ENCODE data around the gene EFCAB14. TPM values are rescaled to one million over a fixed set of nuclear protein-coding genes. Genes with fewer than 3 reads are reported as not detected.
A peak's percentile ranks its signal among the peaks of the same experiment; 100 is the strongest.
"Not testable (repeated sequence)": the region's sequence is repeated elsewhere in the genome, so short reads cannot be mapped to it uniquely, and the experiment has no call there.

EFCAB14 gene
- total and polyA plus RNA-seq, 7 donors: 36.9 to 72.0 (median 63.1) TPM

- 17 to 23% methylated on average over 7 of the region's 7 CpGs for whole genome bisulfite sequencing, 2 donors
- intact Hi-C loops (cut with DNase I): loop anchor here (1.0 to 5.0 kb wide), 5 partner anchors 103 to 318 kb away; partner anchors contain the start of gene MKNK1
- DNase-seq: peak; percentile 82
- TF ChIP-seq POLR2A (IDR thresholded peaks at IDR 0.05): no peak
- peak; percentile 72 to 91 (median 82) for TF ChIP-seq CTCF (IDR thresholded peaks at IDR 0.05)
- H3K36me3 ChIP-seq: no peaks in the 10 kb centered on the region
- peaks cover 0 to 5% (median 4%) of the 10 kb centered on the region in 4 donors for H3K4me1 ChIP-seq
- no peaks in the 10 kb centered on the region for H3K9me3 ChIP-seq
- no peak overlapping the region for H3K27ac ChIP-seq
- peaks cover 0 to 8% (median 3%) of the 10 kb centered on the region in 3 donors for H3K27me3 ChIP-seq
- H3K4me3 ChIP-seq: no peak overlapping the region
These were observed 6.2 kb upstream of the EFCAB14 start for GRCh38 chr1:46724991-46725735.

- H3K9me3 ChIP-seq: no peaks in the 10 kb centered on the region
- no peak for TF ChIP-seq POLR2A (IDR thresholded peaks at IDR 0.05)
- no peak for TF ChIP-seq EP300 (IDR thresholded peaks at IDR 0.05)
- TF ChIP-seq POLR2AphosphoS5 (IDR thresholded peaks at IDR 0.05): no peak
- TF ChIP-seq CTCF (IDR thresholded peaks at IDR 0.05): no peak
- no peaks in the 10 kb centered on the region for H3K36me3 ChIP-seq
- peaks cover 0 to 9% (median 5%) of the 10 kb centered on the region in 4 donors for H3K4me1 ChIP-seq
- peaks cover 0 to 8% (median 2%) of the 10 kb centered on the region in 3 donors for H3K27me3 ChIP-seq
- 83 to 87% methylated on average over 4 of the region's 4 CpGs for WGBS, 2 donors
- H3K4me3 ChIP-seq: no peak overlapping the region
- intact Hi-C loops (cut with DNase I): loop anchor here (2.0 to 5.0 kb wide), 2 partner anchors 122 to 191 kb away; partner anchors contain the start of gene MKNK1
- DNase-seq: no peak
- no peak overlapping the region for H3K27ac ChIP-seq
These were observed 5.0 kb upstream of the EFCAB14 start for GRCh38 chr1:46723901-46724300.

GRCh38 chr1:46721686-46722205 is 2.8 kb upstream of the EFCAB14 start:
- no peaks in the 10 kb centered on the region for H3K27me3 ChIP-seq
- 75 to 89% methylated on average over 3 of the region's 3 CpGs for WGBS, 2 donors
- H3K4me1 ChIP-seq: peaks cover 0 to 25% (median 22%) of the 10 kb centered on the region in 4 donors
- H3K4me3 ChIP-seq: no peak overlapping the region
- DNase-seq: no peak
- intact Hi-C loops (cut with DNase I): loop anchor here (5.0 kb wide), 1 partner anchor 119 kb away; the partner anchor contains the start of gene MKNK1
- H3K27ac ChIP-seq: no peak overlapping the region
- no peaks in the 10 kb centered on the region for H3K9me3 ChIP-seq
- H3K36me3 ChIP-seq: no peaks in the 10 kb centered on the region
- no peak for TF ChIP-seq CTCF (IDR thresholded peaks at IDR 0.05)
- no peak for TF ChIP-seq EP300 (IDR thresholded peaks at IDR 0.05)

- WGBS, 2 donors: 93% methylated on average over 1 of the region's 1 CpG
- no peak for DNase-seq
- Histone ChIP-seq H3K27me3 (no peaks in the 10 kb centered on the region), H3K4me3 (no peak overlapping the region), H3K9me3 (no peaks in the 10 kb centered on the region), H3K4me1 (peaks cover 0 to 30% (median 27%) of the 10 kb centered on the region in 4 donors), H3K27ac (no peak overlapping the region), H3K36me3 (peaks cover 0 to 5% (median 0%) of the 10 kb centered on the region in 4 donors)
- TF ChIP-seq CTCF (IDR thresholded peaks at IDR 0.05) (no peak), EP300 (IDR thresholded peaks at IDR 0.05) (no peak), POLR2AphosphoS5 (IDR thresholded peaks at IDR 0.05) (no peak)
- intact Hi-C loops (cut with DNase I): loop anchor here (5.0 kb wide), 1 partner anchor 119 kb away; the partner anchor contains the start of gene MKNK1
These were observed 2.3 kb upstream of the EFCAB14 start for GRCh38 chr1:46721204-46721603.

GRCh38 chr1:46720319-46720718 is 1.4 kb upstream of the EFCAB14 start:
- H3K27me3 ChIP-seq, H3K27ac ChIP-seq, H3K4me3 ChIP-seq, H3K9me3 ChIP-seq, DNase-seq: not testable (repeated sequence)
- intact Hi-C loops (cut with DNase I): loop anchor here (5.0 kb wide), 1 partner anchor 118 kb away; the partner anchor contains the start of gene MKNK1
- H3K4me1 ChIP-seq: peaks cover 0 to 31% (median 27%) of the 10 kb centered on the region in 4 donors
- whole genome bisulfite sequencing, 2 donors: 86 to 95% methylated on average over 8 of the region's 8 CpGs
- peaks cover 0 to 14% (median 3%) of the 10 kb centered on the region in 4 donors for H3K36me3 ChIP-seq

All from sigmoid colon (tissue), 7 donors.